Measurements from ENCODE around the gene DSCAML1. TPM values are rescaled to one million over a fixed set of nuclear protein-coding genes. Genes with fewer than 3 reads are reported as not detected.
A peak's percentile ranks its signal among the peaks of the same experiment; 100 is the strongest.

DSCAML1 gene
- total RNA-seq, 1 donor from 2014 or later = not detected

GRCh38 chr11:117830674-117831351 is 33.8 kb upstream of the DSCAML1 start:
- no peak for ATAC-seq

- ATAC-seq = no peak
These were observed 33.1 kb upstream of the DSCAML1 start for GRCh38 chr11:117830072-117830471.

DNA sequence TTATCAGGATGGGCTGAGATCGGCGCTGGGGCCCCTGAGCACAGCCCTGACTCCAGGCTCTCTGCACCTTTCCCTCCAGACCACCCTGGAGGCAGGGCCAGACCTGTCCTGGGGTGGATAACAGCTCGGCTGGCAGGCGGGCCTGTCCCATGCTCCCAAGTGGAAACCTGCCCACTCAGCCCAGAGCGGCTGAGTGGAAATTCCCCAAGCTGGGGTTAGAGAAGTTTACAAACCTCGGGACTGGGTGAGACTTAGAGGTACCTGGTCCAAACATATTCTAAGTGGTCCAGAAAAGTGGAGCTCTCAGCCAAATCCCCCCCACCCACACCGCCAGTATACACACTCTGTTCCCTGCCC is 32.3 kb upstream of the DSCAML1 start:
- ATAC-seq = peak; percentile 6

- ATAC-seq = peak; percentile 77
These were observed 31.8 kb upstream of the DSCAML1 start for GRCh38 chr11:117828611-117829368.

DNA sequence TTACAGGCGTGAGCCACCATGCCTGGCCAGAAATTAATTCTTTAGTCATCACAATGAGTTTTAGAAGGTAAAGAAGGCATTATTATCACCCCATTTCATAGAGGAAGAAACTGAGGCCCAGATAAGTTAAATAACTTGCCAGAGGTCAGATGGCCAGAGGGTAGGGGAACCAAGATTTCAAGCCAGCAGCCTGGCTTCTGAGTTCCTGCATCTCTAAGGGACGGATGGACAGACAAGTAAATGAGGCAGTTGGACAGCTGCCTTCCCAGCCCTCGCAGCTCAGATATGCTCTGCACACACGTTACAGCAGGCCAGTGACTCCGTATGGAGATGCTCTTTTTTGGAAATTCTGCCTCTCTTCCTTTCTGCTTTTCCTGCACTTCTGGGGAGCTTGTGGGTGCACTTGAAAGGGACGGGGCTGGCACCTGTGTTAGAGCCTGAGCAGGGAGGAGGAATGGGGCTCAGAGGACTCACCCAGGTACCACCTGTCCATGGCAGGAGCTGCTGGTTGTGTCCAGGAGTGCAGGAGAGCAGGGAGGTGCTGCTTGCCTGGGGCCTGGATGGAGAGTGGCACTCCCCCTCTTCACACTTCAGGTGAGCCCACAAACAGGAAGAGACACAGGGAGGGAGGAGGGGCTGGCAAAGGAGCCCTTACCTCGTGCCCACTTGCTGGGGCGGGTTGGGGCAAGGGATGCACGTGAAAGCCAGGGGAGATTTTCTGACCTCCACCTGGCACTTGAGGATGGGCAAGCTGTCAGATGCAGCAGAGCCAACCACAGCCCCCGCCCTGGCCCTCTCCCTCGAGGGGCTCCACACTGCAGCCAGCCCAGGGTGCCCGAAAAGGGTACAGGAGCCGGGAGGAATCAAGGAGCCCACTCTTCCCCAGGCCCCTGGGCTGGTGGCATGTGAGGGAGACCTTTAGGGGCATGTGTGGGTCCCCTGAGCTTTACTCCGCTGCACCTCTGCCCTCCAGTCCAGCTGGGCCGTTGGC is 30.8 kb upstream of the DSCAML1 start:
- no peak for ATAC-seq

DNA sequence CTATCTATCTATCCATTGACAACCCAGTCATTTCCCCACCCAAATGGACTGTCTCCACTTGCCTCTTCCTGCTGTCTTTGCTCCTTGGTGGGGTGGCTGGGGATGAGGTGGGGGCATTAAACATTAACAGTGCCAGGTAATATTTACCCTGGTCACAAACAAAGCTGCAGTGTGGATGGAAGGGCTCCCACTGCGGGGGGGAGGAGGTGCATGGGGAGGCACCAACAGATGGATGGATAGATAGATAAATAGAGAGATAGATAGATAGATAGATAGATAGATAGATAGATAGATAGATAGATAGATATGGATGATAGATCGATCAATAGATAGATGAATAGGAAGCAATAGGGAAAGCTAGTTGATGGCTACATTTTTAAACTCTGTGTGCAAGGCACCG is 29.8 kb upstream of the DSCAML1 start:
- no peak for ATAC-seq

GRCh38 chr11:117826190-117826570 is 29.2 kb upstream of the DSCAML1 start:
- ATAC-seq = no peak

DNA sequence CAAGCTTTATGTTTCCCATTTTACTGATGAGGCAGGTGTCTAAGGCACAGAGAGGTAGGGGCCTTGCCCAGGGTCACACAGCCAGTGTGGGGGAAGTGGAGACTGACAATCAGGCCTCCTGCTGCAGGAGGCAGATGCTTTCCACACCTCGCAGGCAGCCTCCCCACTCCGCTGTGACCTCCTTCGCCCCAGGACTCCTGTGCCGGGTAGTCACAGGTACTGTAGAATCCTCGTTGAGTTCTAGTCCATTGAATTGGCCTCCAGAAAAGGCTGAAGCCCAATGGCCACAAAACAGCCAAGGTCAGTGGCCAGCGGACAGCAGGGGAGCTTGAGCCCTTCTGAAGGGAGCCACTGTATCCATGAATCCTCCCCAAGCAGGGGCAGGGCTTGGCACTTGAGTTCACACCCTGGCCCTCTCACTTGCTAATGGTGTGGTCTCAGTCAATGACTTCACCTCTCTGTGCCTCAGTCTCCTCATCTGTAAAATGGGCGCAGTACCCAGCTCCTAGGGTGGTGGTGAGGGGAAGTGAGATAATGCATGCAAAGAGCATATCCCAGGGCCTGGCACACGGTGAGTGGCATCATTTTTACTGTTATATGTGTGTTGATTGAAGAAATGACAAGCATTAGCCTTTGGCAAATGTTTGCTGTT is 28.6 kb upstream of the DSCAML1 start:
- no peak for ATAC-seq

DNA sequence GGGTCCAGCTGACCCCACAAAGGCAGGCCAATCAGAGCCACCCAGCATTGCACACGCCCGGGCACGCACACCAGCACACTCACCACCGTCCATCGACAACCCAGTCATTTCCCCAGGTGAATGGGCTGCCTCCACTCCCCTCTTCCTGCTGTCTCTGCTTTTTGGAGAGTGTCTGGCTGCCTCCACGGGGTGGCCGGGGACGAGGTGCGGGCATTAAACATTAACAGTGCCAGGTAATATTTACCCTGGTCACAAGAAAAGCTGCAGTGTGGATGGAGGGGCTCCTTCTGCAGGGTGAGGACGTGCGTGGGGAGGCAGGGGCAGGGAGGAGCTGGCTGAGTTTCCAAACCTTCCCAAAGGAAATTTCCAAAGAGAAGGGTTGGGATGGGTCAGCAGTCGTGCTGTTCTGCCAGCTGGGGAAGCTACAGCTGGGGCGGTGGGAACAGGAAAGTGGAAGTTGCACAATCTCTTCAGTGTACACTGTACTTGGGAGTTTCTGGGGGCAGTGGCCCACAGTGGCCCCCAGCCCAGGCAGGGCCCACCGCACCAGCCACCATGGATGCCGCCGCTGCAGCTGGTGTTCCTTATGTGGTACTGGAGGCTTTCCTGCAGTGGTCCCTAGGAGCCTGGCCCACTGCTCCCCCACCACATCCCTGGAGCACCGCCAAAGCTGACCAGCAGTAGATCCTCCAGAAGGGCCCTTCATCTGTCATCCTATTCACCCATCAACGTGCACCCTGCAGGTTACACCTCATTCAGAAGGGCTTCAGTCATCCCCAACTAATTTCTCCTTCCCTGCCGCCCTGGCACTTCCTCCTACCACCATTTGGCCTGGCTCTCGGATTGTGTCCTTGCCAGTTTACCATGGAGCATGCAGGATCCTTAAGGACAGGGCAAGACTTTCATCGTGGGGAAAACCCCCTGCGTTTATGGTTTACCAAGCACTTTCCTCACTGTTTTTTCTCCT is 27.8 kb upstream of the DSCAML1 start, which contains the start of gene FXYD2:
TSS of gene FXYD2 (minus strand) at position 174 of the 967 bp plus-strand sequence. CDS start at position 108, 66 bp downstream.
- ATAC-seq = no peak

GRCh38 chr11:117823946-117824420 is 27.0 kb upstream of the DSCAML1 start:
- no peak for ATAC-seq

- ATAC-seq = no peak
These were observed 26.4 kb upstream of the DSCAML1 start for GRCh38 chr11:117823294-117823945.

- peak; percentile 39 for ATAC-seq
These were observed 25.3 kb upstream of the DSCAML1 start for GRCh38 chr11:117822074-117823033.

DNA sequence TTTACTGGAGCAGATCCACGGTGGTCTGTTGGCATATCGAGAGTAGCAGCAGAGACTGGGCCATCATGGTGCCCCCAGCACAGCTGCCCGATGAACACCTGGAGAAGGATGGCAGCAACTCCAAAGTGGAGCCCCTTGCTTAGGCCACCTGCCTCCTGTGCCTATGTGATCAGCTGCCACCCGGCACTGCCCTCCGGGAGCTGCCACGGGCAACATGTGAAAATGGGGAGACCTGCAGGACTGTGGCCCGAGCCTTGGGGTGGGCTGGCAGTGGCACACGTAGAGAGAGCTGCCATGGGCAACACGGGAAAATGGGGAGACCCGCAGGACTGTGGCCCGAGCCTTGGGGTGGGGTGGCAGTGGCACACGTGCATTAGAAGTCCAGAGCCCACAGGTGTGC is 24.4 kb upstream of the DSCAML1 start:
- ATAC-seq = no peak

GRCh38 chr11:117820516-117820915 is 23.5 kb upstream of the DSCAML1 start:
- ATAC-seq = no peak

DNA sequence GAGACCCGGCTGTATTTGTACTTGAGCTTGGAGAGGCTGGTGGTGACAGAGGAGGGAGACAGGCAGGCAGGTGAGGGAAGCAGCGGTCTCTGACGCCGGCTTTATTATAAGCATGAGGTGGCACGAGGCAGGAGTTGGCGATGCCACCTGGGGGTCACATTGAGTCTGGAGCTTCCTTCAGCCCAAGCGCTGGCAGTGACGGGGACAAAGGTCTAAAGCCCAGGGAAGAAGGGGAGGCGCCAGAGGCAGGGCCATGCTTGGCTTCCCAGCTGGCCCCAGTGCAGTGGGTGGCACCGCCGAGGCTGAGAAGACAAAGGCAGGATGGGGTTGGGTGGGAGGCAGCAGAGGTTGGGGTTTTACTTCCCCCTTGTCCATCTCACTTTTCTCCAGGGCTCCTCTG is 23.1 kb upstream of the DSCAML1 start:
- no peak for ATAC-seq

DNA sequence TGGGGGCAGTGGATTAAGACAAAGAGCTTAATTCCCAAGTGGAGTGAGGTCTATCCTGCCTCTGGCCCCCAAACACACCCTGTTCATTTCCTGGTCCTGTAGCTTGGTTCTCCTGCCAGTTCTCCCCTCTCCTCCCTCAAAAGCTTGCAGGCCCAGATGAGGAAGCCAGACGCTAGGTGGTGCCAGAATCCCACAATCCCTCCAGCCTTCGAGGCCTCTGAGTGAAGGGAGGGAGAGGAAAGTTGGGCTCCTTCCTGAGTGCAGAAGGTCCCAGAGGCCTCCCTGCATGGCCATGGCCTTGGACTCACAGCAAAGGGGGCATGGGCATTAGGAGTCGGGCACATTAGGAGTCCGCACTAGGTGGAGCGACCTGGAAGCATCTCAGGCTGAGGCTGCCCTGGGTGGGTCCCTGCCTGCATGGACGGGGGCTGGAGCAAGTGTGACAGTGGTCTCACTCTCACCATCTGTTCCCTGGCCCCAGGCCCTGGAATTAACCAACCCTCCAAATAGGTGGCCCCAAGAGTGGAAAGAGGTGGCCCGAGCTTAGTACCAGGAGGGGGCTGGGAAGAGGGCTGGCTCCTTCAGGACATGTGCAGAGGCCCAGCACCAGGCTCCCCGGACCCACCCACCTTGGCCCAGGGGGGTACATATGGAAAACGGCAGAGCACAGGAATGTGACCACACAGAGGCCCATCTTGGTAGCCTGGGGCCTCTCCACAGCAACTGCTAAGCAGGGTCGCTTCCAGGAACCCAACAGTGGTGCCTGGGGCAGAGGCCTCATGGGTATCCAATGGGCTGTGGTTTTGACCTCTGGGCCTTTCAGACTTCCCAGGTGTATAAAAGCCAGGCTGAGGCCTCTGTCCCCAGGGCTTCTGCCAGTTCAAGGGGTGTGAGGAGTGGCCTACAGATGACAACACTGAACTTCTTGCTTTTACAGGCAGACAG is 22.4 kb upstream of the DSCAML1 start:
- peak; percentile 31 for ATAC-seq

DNA sequence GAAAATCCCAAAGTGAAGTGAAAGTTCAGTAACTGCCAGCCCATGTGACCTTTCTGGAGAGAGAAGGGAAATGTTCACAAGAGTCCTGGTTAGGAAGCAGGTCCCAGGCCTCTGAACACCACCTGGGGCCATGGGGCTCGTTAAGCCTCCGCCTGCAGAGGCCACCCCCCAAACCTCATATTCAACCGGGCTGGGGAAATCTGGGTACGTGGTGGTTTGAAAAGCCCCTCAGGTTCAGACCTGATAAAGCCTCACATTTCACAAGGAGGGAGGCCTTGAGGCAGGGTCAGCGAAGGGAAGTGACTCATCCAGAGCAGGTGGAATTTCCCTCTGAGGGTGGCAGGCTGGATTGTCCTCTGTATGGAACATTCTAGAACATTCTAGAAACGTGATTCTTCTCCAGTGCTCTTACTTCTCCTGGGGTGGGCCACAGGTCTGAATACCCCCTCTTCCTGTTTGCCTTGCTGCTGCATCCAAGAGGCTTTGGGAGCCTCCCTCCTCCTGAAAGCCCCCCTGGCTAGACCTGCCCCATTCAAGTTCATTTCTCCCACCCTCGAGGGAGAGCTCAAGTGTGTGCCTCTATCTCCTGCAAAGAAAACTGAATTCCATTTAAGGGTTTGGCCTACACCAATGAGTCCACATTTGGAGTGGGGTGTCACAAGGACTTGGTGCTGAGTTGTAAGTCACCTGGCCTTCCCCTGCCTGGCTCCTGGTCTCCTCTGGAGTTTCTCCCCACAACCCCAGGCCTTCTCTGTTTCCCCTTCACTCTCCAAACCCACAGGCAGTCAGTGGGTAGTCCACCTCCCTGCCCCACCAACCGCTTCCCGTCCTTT is 21.2 kb upstream of the DSCAML1 start:
- ATAC-seq = peak; percentile 7

Measured in esophagus mucosa (tissue), 1 donor.